GM19328 (cell line): Measurements from ENCODE around the gene NR5A1.

Source experiments
- ATAC-seq: cut with Tn5 transposase; IDR thresholded peaks from one replicate; pipeline ENCODE4 v1.9.1; 2021; ENCODE audit warnings: mild to moderate bottlenecking, moderate library complexity; ENCODE audit not compliant: unreplicated experiment

The NR5A1 gene

GRCh38 chr9:124514874-124515273 is 7.7 kb upstream of the NR5A1 start:
- no peak for ATAC-seq

GRCh38 chr9:124514125-124514524 is 6.9 kb upstream of the NR5A1 start:
- ATAC-seq, result no peak

GRCh38 chr9:124513376-124513994 is 6.3 kb upstream of the NR5A1 start:
- ATAC-seq, result no peak

GRCh38 chr9:124512806-124513204 is 5.6 kb upstream of the NR5A1 start:
- no peak for ATAC-seq

GRCh38 chr9:124511891-124512805 is 4.9 kb upstream of the NR5A1 start:
- no peak for ATAC-seq

GRCh38 chr9:124511426-124511840 is 4.2 kb upstream of the NR5A1 start:
- ATAC-seq, result no peak

GRCh38 chr9:124510650-124511425 is 3.6 kb upstream of the NR5A1 start:
- ATAC-seq, result no peak

GRCh38 chr9:124507880-124508423 is 753 bp upstream of the NR5A1 start:
- ATAC-seq, result no peak

- no peak for ATAC-seq
Observed at GRCh38 chr9:124506433-124506832, 766 bp downstream of the NR5A1 start.

GRCh38 chr9:124505901-124506346 is 1.3 kb downstream of the NR5A1 start:
- ATAC-seq, result no peak

GRCh38 chr9:124505006-124505900 is 1.9 kb downstream of the NR5A1 start:
- ATAC-seq, result no peak

GRCh38 chr9:124504530-124505005 is 2.6 kb downstream of the NR5A1 start:
- no peak for ATAC-seq

- no peak for ATAC-seq
Observed at GRCh38 chr9:124503713-124504529, 3.3 kb downstream of the NR5A1 start.

GRCh38 chr9:124502711-124503702 is 4.2 kb downstream of the NR5A1 start:
- ATAC-seq, result no peak

- no peak for ATAC-seq
Observed at GRCh38 chr9:124501771-124502320, 5.4 kb downstream of the NR5A1 start.

GRCh38 chr9:124500796-124501611 is 6.2 kb downstream of the NR5A1 start:
- no peak for ATAC-seq
